ENCODE data around the gene NEK4. TPM values are rescaled to one million over a fixed set of nuclear protein-coding genes. Genes with fewer than 3 reads are reported as not detected.

NEK4 gene
- total and polyA plus RNA-seq, 10 of the 15 experiments (the other 5 are each of a cell fraction or from before 2014, with no cell fraction given): 7.0 to 29.1 (median 16.4) TPM

- no peak overlapping the region; the same call in 1 of the 2 replicates for H3K9ac ChIP-seq (ENCODE audit: control insufficient read depth, insufficient read depth, low read length)
- WGBS (ENCODE audit: insufficient coverage, insufficient replicate concordance, low lambda C conversion rate, missing lambda C conversion rate): 95% methylated on average over 2 of the region's 2 CpGs
- DNase-seq (ENCODE audit: low read depth, low spot score): no peak
- H3K27ac ChIP-seq (ENCODE audit: control insufficient read depth, insufficient read depth): no peak overlapping the region; the same call in 1 of the 2 replicates
- no peaks in the 10 kb centered on the region for H3K27me3 ChIP-seq (replicated peaks in 1 of 2; ENCODE audit: control insufficient read depth in 2 of 2, insufficient read depth in 2 of 2, low read length in 1 of 2)
- TF ChIP-seq ZNF687 (IDR thresholded peaks at IDR 0.05): no peak
- no peak for TF ChIP-seq EP300 (IDR thresholded peaks at IDR 0.05; ENCODE audit: borderline replicate concordance in 1 of 2, control insufficient read depth in 1 of 2, low read depth in 2 of 2, low read length in 2 of 2)
- no peak for TF ChIP-seq IRF3 (IDR thresholded peaks at IDR 0.05)
- no peak for TF ChIP-seq ATF7 (IDR thresholded peaks at IDR 0.05; ENCODE audit: low read depth)
- no peak for TF ChIP-seq USF1 (IDR thresholded peaks at IDR 0.05; ENCODE audit: borderline replicate concordance, extremely low read length, insufficient read depth, low read depth, low read length)
- TF ChIP-seq EZH2 (IDR thresholded peaks at IDR 0.05; ENCODE audit: borderline replicate concordance, control insufficient read depth, low read depth, low read length): no peak
- TF ChIP-seq SUZ12 (IDR thresholded peaks at IDR 0.05; ENCODE audit: unreplicated experiment): no peak
- no peak for TF ChIP-seq PKNOX1 (IDR thresholded peaks at IDR 0.05)
- no peak for TF ChIP-seq POU2F2 (IDR thresholded peaks at IDR 0.05; ENCODE audit: borderline replicate concordance, low read depth, low read length)
- RAD21 ChIA-PET (ENCODE audit: unreplicated experiment): no interaction called here
- H3K4me1 ChIP-seq (ENCODE audit: control insufficient read depth, insufficient read depth, low read length): peaks cover 28% of the 10 kb centered on the region
- H3K4me3 ChIP-seq: no peak overlapping the region
- H2AFZ ChIP-seq (ENCODE audit: control insufficient read depth, low read depth, low read length): no peak overlapping the region
- peaks cover 55% of the 10 kb centered on the region for H3K79me2 ChIP-seq (ENCODE audit: control insufficient read depth, insufficient read depth, low read length)
- no peak overlapping the region; the same call in 1 of the 2 replicates for H3K4me2 ChIP-seq (ENCODE audit: control insufficient read depth, insufficient read depth)
- ATAC-seq: no peak
- no peak for FAIRE-seq
- BruUV-seq (replicated peaks): no TSS peak
- H3K9me3 ChIP-seq (replicated peaks; ENCODE audit: control insufficient read depth, insufficient read depth, low read length): no peaks in the 10 kb centered on the region
- POLR2A ChIA-PET: interaction anchor here (1.2 to 1.3 kb wide), 3 partner anchors 8 to 11 kb away, joined by 3 to 4 read pairs (median 4); no protein-coding TSS in a partner anchor
- no peaks in the 10 kb centered on the region for H4K20me1 ChIP-seq (ENCODE audit: control insufficient read depth, insufficient read depth)
- in situ Hi-C loops (cut with MboI): no loop called here
- intact Hi-C loops (cut with micrococcal nuclease; ENCODE audit: unreplicated experiment): no loop called here
- CTCF ChIA-PET: interaction anchor here (1.1 to 1.6 kb wide), 3 partner anchors 10 to 49 kb away, joined by 3 to 4 read pairs (median 4); no protein-coding TSS in a partner anchor
- SMC1A ChIA-PET (ENCODE audit: uncharacterized antibody, unreplicated experiment): no interaction called here
- peaks cover 25 to 70% of the 10 kb centered on the region in 2 experiments for H3K36me3 ChIP-seq (ENCODE audit: control insufficient read depth in 2 of 2, insufficient read depth in 2 of 2, low read length in 1 of 2)
Measured at GRCh38 chr3:52690560-52690959, 80.2 kb downstream of the NEK4 start.

Measured in GM12878 (cell line).